Smooth muscle cell (in vitro differentiated cells): ENCODE measurements around the gene FAM177A1. TPM values are rescaled to one million over a fixed set of nuclear protein-coding genes. Genes with fewer than 3 reads are reported as not detected.

Experiments
- DNase-seq: peaks from one replicate; lab custom pipeline; 2025; ENCODE audit not compliant: unreplicated experiment; lab: John Stamatoyannopoulos, UW
- H2AFZ ChIP-seq: fragments of 200-600 bp; sonication (generic); 2 replicates; pipeline ENCODE4 v1.6.0; 2016; ENCODE audit warnings: antibody characterized with exemption, low read depth, mild to moderate bottlenecking
- H3F3A ChIP-seq: fragments of 200-600 bp; sonication (generic); 2 replicates; pipeline ENCODE4 v1.6.0; 2017; ENCODE audit warnings: antibody characterized with exemption, low read depth
- H3K27ac ChIP-seq: fragments of 200-600 bp; sonication (generic); 2 replicates; pipeline ENCODE4 v1.5.1; 2016; ENCODE audit warnings: low read depth, mild to moderate bottlenecking
- H3K27me3 ChIP-seq: fragments of 200-600 bp; sonication (generic); 2 replicates; pipeline ENCODE4 v1.6.1; 2016; ENCODE audit warnings: low read depth, mild to moderate bottlenecking
- H3K36me3 ChIP-seq: fragments of 200-600 bp; sonication (generic); 2 replicates; pipeline ENCODE4 v1.5.1; 2016; ENCODE audit warnings: low read depth
- H3K4me1 ChIP-seq: fragments of 200-600 bp; sonication (generic); 2 replicates; pipeline ENCODE4 v1.5.1; 2016; ENCODE audit warnings: low read depth
- H3K4me2 ChIP-seq: fragments of 200-600 bp; sonication (generic); 2 replicates; pipeline ENCODE4 v1.6.0; 2016; ENCODE audit warnings: mild to moderate bottlenecking
- H3K4me3 ChIP-seq: fragments of 200-600 bp; sonication (generic); 2 replicates; pipeline ENCODE4 v1.5.1; 2016; ENCODE audit warnings: mild to moderate bottlenecking
- H3K79me2 ChIP-seq: fragments of 200-600 bp; sonication (generic); 2 replicates; pipeline ENCODE4 v1.6.0; 2016; ENCODE audit warnings: low read depth, mild to moderate bottlenecking
- H3K9ac ChIP-seq: fragments of 200-600 bp; sonication (generic); 2 replicates; pipeline ENCODE4 v1.6.0; 2016; ENCODE audit warnings: low read depth
- H3K9me3 ChIP-seq: fragments of 200-600 bp; sonication (generic); replicated peaks from 2 replicates; pipeline ENCODE4 v1.5.1; 2016; ENCODE audit warnings: low read depth
- H4K20me1 ChIP-seq: fragments of 200-600 bp; sonication (generic); 2 replicates; pipeline ENCODE4 v1.6.0; 2016; ENCODE audit warnings: low read depth
- CTCF ChIP-seq: fragments of 200-600 bp; sonication (generic); IDR thresholded peaks from 2 replicates; pipeline ENCODE4 v1.5.1; 2017; ENCODE audit warnings: borderline replicate concordance, mild to moderate bottlenecking, antibody characterized with exemption; ENCODE audit not compliant: insufficient read depth, poor library complexity, severe bottlenecking
- WGBS: methylation state at CpG from one replicate; pipeline ENCODE4 v1.1.7; 2016; ENCODE audit warnings: low lambda C conversion rate; 5-methylcytosine and 5-hydroxymethylcytosine counted together
- polyA plus RNA-seq: library from polyadenylated mRNA; unstranded; fragments of >200 nt; fragmentation: Nextera tagmentation; extraction: Ambion mirVana; gene quantifications from 2 replicates; pipeline ENCODE4 v1.2.1, GENCODE V29; 2016
- total RNA-seq: library from RNA; depleted of rRNA; stranded (reverse); fragments of >200 nt; gene quantifications from 2 replicates; pipeline ENCODE4 v1.2.3, GENCODE V29; 2014

FAM177A1 gene
- total and polyA plus RNA-seq, 2 experiments from 2014 or later = 51.3 to 70.7 TPM

DNA sequence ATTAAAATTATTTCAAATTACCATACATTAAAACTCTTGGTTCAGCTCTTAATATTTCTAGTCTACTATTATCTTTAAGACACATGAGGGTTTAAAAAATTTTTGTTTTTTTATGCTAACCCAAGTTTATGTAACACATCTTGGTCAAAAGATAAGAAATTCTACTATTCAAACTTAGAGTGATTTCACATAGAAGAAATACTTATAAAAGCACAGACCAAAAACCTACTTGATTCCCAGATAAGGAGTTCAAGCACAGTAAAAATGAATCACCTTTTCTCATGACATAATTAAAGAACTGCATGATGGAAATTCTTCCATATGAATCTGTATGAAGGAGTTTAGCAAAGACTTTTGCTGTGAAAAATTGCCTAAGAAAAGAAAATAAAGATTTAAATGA is 61.8 kb downstream of the FAM177A1 start:
- no peak overlapping the region for H3K27ac ChIP-seq
- H4K20me1 ChIP-seq = no peaks in the 10 kb centered on the region
- no peaks in the 10 kb centered on the region for H3F3A ChIP-seq
- no peak overlapping the region for H3K9ac ChIP-seq
- no peak for TF ChIP-seq CTCF
- H2AFZ ChIP-seq = no peak overlapping the region
- H3K79me2 ChIP-seq = no peaks in the 10 kb centered on the region
- peaks cover 34% of the 10 kb centered on the region for H3K36me3 ChIP-seq
- H3K27me3 ChIP-seq = no peaks in the 10 kb centered on the region
- H3K4me3 ChIP-seq = no peak overlapping the region
- no peaks in the 10 kb centered on the region for H3K4me1 ChIP-seq
- H3K4me2 ChIP-seq = no peak overlapping the region
- H3K9me3 ChIP-seq = no peaks in the 10 kb centered on the region
- DNase-seq = no peak

DNA sequence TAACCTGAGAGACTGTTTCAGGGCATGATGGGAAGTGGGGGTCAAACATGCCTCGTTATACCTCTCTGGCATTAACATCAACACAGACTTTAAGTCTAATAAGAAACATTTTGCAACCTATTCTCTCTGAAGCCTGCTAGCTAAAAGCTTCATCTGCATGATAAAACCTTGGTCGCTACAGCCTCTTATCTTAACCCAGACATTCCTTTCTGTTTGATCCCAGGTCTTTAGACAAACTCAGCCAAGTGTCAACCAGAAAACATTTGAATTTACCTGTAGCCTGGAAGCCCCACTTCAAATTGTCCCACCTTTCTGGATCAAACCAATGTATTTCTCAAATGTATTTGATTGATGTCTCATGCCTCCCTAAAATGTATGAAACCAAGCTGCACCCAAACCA is 66.6 kb downstream of the FAM177A1 start:
- Histone ChIP-seq H3K27me3 (no peaks in the 10 kb centered on the region), H3K27ac (no peak overlapping the region), H3K9me3 (no peaks in the 10 kb centered on the region), H4K20me1 (no peaks in the 10 kb centered on the region), H3K4me3 (no peak overlapping the region), H3K4me1 (no peaks in the 10 kb centered on the region), H3F3A (no peaks in the 10 kb centered on the region), H3K9ac (no peak overlapping the region), H3K4me2 (no peak overlapping the region), H3K79me2 (no peaks in the 10 kb centered on the region), H3K36me3 (peaks cover 24% of the 10 kb centered on the region), H2AFZ (no peak overlapping the region)
- no peak for DNase-seq
- no peak for TF ChIP-seq CTCF
- 60% methylated on average over 2 of the region's 2 CpGs for WGBS

DNA sequence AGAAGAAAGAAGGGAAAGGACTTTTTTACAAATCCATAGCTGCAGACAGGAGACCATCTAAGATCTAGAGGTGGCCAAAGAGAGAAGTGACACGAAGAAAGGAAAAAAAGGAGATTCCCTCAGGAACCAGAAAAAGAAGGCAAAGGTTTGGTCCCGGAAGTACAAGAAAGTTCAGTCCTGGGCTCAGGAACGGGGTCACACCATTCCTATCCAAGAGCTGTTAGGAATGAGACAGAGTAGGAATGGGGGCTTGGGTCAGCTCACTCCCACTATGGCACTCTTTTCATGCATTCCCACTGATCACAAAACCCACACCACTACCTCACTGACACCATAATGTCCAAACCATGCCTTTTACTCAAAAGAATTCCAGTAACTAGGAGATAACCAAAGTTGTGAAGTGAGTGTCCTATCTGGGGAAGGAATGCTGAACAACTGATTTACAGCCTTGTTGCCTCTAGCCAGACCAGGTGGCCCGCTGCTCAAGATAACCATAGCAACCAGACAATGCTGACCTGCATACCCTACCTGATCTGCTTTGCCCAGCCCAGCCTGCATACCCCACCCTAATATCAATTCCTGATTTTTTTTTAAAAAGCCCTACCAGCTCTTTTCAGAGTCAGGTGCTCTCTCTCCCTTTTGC is 67.4 kb downstream of the FAM177A1 start:
- Histone ChIP-seq H3K4me2 (no peak overlapping the region), H3K9ac (no peak overlapping the region), H3K36me3 (peaks cover 21% of the 10 kb centered on the region), H3K27ac (peak overlapping the region; percentile 3), H3K79me2 (no peaks in the 10 kb centered on the region), H3K9me3 (no peaks in the 10 kb centered on the region), H2AFZ (no peak overlapping the region), H3F3A (no peaks in the 10 kb centered on the region), H4K20me1 (no peaks in the 10 kb centered on the region), H3K27me3 (no peaks in the 10 kb centered on the region), H3K4me3 (no peak overlapping the region), H3K4me1 (no peaks in the 10 kb centered on the region)
- no peak for TF ChIP-seq CTCF
- no peak for DNase-seq
- 80% methylated on average over 4 of the region's 4 CpGs for WGBS

GRCh38 chr14:35114036-35114435 is 68.0 kb downstream of the FAM177A1 start:
- no peak for TF ChIP-seq CTCF
- Histone ChIP-seq H3K27me3 (no peaks in the 10 kb centered on the region), H4K20me1 (no peaks in the 10 kb centered on the region), H3K36me3 (peaks cover 21% of the 10 kb centered on the region), H2AFZ (no peak overlapping the region), H3K9ac (no peak overlapping the region), H3K4me2 (peak overlapping the region; percentile 33), H3K9me3 (no peaks in the 10 kb centered on the region), H3F3A (no peaks in the 10 kb centered on the region), H3K27ac (peak overlapping the region; percentile 3), H3K79me2 (no peaks in the 10 kb centered on the region), H3K4me3 (no peak overlapping the region), H3K4me1 (no peaks in the 10 kb centered on the region)
- 86% methylated on average over 2 of the region's 2 CpGs for WGBS
- no peak for DNase-seq
